Hematopoietic multipotent progenitor cell treated with erythropoietin and hydrocortisone succinate and interleukin-3 and kit ligand, for 17 days (in vitro differentiated cells): ENCODE measurements around the gene SAMD5.
"Not testable (repeated sequence)": the region's sequence is repeated elsewhere in the genome, so short reads cannot be mapped to it uniquely, and the experiment has no call there.

Experiments used
- DNase-seq: peaks from one replicate; pipeline ENCODE4 v3.0.0-alpha.2; 2015; ENCODE audit warnings: low spot score

The SAMD5 gene

DNA sequence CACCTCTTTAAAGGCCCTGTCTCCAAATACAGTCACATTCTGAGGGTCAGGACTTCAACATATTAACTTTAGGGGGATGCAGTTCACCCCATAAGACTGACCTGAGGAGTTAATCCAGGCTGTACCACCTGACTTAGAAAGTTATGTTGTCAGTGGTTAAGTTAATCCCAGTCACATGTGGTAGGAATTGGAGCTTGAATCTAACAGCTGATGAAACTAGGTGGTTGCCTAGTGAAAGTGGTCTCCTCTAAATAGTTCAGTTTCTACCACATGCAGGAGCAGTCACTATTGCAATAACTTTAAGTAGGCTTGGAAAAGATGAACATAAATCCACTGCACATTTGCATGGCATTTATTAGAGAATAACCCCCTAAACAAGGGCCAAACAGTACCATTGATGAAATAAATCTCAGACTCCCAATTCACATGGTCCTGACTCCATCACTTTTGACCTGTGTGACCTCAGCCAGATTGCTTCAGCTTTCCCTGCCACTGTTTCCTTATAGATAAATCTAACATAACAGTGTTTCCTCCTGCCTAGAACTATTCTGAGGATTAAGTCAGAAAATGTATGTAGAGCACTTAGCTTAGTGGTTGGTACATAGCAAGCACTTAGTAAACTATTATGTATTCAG lies 20.1 kb downstream of the SAMD5 start:
- no peak for DNase-seq

DNA sequence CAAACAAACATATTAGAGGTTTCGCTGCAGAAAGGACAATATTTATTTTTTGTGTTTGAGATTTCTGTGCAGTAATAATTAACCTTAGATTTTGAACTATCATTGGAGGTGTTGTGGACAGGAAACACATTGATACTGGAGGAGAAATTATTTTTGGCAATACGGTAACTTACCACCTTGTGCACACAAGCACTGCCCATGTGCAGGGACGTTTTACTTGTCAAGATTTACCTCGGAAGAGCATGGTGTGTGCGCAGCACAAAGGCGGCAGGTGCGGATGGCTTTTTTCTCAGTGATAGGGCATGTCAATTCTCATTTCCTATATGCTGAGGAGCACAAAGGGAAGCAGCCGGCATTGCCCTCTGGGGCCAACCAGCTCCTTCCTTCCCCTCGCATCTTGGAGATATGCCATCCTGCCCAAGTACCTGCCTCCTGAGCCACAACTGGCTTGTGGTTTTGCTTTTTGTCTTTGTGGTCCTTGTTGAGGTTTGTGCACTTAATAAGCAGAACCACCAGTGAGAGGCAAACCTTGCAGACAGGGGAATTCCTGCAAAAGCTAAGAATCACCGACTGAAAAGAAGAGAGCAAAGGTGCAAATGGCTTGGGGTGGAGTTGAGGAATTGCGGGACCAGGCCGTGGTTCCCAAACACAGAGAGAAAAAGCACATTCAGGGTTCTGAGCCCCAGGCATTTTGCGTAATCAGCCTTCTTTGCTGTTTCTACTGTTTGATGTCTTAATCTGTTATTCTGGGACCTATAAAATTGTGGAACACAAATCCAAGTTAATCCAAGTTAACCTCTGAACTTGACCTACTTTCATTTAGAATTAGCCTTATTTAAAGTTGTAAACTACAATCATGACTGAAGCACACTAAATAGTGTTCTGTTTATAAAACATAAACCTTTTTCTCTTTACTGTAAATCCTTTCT lies 21.9 kb downstream of the SAMD5 start:
- DNase-seq: no peak

DNA sequence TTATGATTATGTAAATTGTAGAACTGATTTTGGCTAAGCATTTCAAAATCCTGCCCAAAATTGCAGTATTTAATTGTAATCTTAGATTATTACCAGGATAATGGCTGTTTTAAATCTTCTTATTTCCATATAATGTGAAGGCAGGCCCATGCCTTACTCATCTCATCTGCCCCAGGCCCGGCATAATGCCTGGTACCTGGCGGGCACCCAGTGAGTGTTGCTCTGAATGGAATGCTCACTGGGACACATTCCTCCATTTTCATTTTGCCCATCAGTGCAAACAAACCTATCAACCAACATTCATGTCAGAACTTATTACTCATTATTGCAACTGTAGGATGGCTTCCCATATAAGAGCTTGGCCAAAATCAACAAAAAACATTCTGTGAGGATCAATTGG lies 22.8 kb downstream of the SAMD5 start:
- no peak for DNase-seq

DNA sequence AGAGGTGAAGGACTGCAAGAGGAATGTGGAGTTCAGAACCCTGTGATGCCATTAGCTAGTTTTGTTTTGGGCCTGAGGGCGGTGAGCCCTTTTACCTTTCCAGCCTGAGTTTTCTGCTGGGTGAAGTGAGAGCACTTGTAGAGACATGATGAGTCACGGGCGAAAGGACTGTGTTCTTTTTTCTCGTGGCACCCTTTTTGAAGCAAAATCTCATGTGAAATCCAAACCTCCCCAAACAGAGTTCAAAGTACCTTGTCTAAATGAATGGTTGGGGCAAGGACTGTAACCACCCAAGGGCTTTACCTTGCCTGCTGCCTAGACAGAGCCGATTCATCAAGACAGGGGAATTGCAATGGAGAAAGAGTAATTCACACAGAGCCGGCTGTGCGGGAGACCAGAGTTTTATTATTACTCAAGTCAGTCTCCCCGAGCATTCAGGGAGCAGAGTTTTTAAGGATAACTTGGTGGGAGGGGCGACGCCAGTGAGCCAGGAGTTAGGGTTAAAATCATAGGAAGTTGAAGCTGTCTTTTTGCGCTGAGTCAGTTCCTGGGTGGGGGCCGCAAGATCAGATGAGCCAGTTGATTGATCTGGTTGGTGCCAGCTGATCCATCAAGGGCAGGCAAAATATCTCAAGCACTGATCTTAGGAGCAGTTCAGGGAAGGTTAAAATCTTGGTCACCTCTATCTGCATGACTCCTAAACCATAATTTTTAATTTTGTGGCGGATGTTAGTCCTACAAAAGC lies 25.8 kb downstream of the SAMD5 start:
- DNase-seq: no peak

- no peak for DNase-seq
Measured at GRCh38 chr6:147538821-147539220, 30.3 kb downstream of the SAMD5 start.

- no peak for DNase-seq
Measured at GRCh38 chr6:147540075-147540474, 31.6 kb downstream of the SAMD5 start.

DNA sequence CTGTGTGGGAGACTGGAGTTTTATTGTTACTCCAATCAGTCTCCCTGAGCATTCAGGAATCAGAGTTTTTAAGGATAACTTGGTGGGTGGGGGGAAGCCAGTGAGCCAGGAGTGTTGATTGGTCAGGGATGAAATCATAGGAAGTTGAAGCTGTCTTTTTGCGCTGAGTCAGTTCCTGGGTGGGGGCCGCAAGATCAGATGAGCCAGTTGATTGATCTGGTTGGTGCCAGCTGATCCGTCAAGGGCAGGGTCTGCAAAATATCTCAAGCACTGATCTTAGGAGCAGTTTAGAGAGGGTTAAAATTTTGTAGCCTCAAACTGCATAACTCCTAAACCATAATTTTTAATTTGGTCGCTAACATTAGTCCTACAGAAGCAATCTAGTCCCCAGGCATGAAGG lies 33.9 kb downstream of the SAMD5 start:
- DNase-seq: not testable (repeated sequence)

DNA sequence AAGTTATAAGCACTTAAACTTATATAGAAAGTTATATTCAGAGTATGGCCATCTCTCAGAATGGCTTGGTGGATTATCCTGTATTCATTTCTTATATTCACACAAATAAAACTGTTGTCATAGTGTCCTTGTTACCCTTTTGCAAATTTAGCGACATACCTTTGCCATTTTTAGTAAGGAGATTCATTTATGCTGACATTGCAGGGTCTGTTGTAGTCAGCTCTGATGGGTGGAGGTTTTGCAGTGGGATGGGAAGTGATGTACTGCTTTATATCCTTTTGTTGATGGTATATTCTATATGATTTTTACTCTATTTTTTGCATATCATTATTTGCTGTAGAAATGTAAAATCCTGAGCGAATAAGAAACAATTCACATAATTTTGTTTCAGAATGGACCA lies 35.9 kb downstream of the SAMD5 start:
- no peak for DNase-seq

DNA sequence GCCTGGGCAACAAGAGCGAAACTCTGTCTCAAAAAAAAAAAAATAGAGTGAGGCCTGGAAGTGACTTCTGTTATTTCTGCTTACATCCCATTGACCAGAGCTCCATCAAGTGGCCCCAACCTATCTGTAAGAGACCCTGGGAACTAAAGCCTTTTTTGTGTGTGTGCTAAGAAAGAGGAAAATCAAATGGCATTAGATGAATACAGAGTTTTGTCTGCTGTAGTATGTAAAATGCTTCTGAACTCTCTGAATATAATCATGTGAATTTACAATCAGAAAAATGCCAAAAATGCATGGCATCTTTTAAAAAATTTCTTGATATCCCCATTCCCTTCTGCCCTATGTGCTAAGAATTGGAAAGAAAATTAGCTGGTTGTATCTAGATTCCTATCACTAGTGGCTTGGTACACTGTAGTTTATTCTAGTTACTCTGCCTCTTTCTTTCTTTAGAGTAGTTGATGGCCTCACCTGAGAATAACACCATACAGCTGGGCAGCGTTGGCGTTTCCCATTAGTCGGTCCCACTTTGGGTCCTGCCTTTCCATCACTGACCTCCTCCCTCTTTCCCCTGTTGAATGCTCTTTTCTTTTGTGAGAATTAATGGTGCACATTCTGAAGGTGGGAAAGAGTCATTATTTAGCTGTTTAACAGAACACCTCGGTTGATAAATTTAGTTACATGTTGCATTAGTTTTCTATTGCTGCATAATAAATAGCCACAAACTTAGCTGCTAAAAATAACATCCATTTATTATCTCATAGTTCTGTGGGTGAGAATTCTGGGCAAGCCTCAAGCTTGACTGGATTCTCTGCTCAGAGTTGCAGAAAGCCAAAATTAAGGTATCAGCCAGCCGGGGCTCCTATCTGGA lies 38.2 kb downstream of the SAMD5 start:
- no peak for DNase-seq

DNA sequence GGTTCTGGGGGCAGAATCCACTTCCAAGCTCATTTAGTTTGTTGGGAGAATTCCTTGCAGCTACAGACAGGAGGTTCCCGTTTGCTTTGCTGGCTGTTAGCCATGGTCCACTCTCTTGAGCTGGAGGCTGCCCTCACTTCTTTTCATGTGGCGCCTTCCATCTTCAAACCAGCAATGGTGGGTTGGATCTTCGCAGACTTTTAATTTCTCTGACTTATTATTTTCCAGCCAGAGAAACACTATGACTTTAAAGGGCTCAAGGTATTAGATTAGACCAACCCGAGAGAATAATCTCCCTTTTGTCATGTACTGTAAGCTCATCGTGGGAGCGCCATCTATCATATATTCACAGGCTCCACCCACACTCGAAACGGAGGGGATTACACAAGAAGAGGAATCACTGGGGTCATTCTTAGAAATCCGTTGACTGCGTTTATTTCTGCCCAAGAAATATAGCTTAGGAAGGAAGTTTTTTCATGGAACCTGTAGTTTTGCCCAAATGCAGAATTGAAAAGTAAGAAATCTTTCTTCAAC lies 38.9 kb downstream of the SAMD5 start:
- no peak for DNase-seq

GRCh38 chr6:147548921-147549475 lies 40.5 kb downstream of the SAMD5 start:
- no peak for DNase-seq

- DNase-seq: no peak
Measured at GRCh38 chr6:147549531-147549930, 41.0 kb downstream of the SAMD5 start.

- DNase-seq: no peak
Measured at GRCh38 chr6:147551976-147552375, 43.5 kb downstream of the SAMD5 start.

DNA sequence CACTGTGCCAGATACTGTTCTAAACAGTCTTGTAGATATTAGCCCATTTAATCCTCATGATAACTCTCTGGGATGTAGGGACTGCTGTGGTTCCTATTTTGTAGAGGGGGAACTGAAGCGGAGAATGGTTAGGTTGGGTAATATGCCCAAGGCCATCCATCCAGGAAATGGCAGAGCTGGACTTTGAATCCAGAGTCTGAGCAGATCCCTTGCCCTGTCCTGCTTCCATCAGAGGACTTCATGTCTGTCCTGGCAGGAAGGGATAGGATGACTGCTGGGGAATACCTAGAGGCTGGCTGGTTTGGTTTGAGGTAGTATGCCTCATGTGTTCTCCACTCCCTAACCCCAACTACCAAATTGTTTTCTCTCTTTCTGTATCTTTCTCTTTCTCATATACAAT lies 44.6 kb downstream of the SAMD5 start:
- no peak for DNase-seq

GRCh38 chr6:147554281-147554680 lies 45.8 kb downstream of the SAMD5 start:
- no peak for DNase-seq

DNA sequence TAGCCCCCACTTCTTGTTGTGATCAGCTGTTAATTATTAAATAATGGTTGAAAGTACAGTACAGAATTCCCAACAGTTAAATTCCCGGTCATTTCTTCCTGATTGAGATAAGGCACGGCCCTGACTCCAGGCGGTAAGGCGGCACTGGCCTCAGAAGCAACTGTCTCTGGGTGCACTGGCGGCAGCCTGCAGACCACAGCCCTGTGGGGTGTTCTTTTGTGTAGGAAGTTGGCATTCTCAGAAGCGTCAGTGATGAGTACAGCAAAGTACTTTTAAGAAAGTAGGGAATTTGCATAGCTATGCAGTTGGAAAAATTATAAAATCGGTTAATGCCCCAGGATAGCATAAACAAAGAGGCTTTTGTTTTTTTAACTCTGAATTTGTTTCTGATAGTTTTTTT lies 50.5 kb downstream of the SAMD5 start:
- DNase-seq: no peak

DNA sequence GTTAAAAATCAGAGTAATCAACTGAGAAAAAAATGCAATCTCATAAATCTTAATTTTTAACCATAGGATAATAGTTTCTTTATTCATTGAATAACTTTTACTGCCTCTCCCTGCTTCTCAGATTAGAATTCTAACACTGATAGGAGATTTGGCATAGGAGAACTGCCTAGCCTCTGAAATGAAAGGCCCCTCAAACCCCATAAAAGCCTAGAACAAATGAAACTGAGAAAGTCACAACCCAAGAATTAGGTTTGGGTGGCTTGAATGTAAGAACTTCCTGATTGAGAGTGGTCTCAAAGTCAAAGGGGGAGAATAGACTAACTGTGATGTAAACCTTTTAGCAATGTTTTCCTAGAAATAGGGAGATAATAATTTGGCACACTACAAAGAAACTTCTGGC lies 52.2 kb downstream of the SAMD5 start:
- DNase-seq: no peak

DNA sequence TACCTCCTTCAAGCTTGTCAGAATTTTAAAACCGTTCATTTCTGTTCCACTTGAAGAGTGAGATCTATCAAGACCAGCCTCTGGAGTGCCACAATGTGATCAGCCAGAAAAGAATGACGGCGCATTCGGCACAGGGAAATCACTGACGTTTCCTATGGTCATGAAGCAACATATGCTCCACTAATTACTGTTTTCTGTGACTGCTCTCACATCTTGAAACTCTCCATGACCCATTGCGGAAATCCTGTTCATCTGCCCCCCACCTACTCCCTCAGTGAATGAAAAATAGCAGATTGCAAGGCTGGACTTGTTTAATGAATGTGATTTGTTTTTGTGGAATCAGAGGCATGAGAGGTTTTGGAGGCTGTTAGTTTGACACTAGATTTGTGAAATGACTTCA lies 53.2 kb downstream of the SAMD5 start:
- DNase-seq: no peak

- DNase-seq: no peak
Measured at GRCh38 chr6:147563472-147563871, 55.0 kb downstream of the SAMD5 start.

DNA sequence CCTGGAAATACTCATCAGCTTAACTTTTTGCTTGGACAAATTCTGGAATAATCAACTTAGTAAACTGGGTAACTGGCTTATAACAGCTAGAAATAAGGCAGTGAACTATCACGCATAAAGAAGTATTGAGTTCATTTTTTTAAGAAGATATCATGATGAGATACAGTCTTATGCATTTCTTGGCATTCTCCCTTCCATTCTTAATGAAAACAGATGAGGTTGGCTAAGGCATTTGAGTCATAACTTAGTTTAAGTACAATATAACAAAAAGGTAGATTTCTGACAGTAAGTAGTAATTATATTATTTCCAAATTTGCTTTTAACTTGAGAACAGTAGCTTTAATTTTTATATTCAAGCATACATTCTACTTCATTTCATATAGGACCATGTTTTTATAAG lies 56.1 kb downstream of the SAMD5 start:
- no peak for DNase-seq

DNA sequence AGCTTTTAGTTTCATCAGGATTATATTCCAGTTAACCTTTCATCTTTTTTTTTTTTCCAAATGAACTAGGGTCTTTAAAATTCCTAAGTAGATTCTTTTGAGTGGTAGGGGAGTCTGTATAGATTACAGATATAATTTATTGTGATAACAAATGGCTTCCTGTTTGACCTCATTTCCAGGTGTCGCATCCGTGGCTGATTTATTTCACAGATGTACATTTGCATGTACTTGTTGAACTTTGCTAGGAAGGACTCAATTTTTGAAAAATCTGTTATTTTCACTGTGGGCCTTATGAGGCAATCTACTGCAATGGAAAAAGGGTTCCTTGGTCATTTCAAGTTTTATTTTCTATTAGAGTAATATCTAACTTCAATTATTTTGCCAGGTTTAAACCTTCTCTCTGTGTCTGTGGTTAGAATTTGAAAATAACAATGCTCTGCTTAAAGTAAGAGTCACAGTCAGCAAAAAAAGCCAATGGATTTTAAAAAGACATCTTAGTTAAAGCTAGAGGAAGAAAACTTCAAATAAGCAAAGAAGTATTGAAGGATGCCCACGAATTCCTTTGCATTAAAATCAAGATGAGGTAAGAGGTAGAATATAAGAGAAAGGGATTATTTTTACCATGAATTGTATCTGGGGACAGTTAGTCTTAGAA lies 57.9 kb downstream of the SAMD5 start:
- no peak for DNase-seq
